Measurements from ENCODE around the gene HOXC4. TPM values are rescaled to one million over a fixed set of nuclear protein-coding genes. Genes with fewer than 3 reads are reported as not detected.

Gene HOXC4
- total and polyA plus RNA-seq, 2 of the 8 experiments (the other 6 are each of a cell fraction or from before 2014, with no cell fraction given) = not detected

- DNase-seq (ENCODE audit: low read depth in 1 of 2, low spot score in 2 of 2) (no peak), FAIRE-seq (no peak)
- H3K18ac ChIP-seq (ENCODE audit: extremely low read depth, low read length) = peak overlapping the region; percentile 48
- H3K23me2 ChIP-seq (ENCODE audit: low read depth, low read length) = peaks cover 3% of the 10 kb centered on the region
- H3K27ac ChIP-seq (ENCODE audit: low read depth, low read length) = no peak overlapping the region
- H3K23ac ChIP-seq (ENCODE audit: insufficient read length) = no peak overlapping the region
- no peaks in the 10 kb centered on the region for H3K79me1 ChIP-seq (ENCODE audit: low read depth, low read length)
- H3K9ac ChIP-seq (replicated peaks in 1 of 4; ENCODE audit: extremely low read depth in 1 of 4, low read depth in 3 of 4, low read length in 3 of 4) = no peak overlapping the region
- TF ChIP-seq EGR1 (IDR thresholded peaks at IDR 0.05; ENCODE audit: borderline replicate concordance, low read depth, low read length) = no peak
- TF ChIP-seq KDM1A (IDR thresholded peaks at IDR 0.05; ENCODE audit: borderline replicate concordance, low read length) = no peak
- no peak for TF ChIP-seq SIN3A (conservative IDR thresholded peaks at IDR 0.05 in 1 of 2, IDR thresholded peaks at IDR 0.05 in 1 of 2; ENCODE audit: low read depth in 1 of 2, low read length in 2 of 2)
- no peak for TF ChIP-seq CHD2 (IDR thresholded peaks at IDR 0.05; ENCODE audit: low read length)
- TF ChIP-seq RNF2 (IDR thresholded peaks at IDR 0.05; ENCODE audit: borderline replicate concordance, low read depth, low read length, missing control alignments, poor library complexity, severe bottlenecking) = peak; percentile 81
- TF ChIP-seq EZH2 (IDR thresholded peaks at IDR 0.05; ENCODE audit: low read depth, low read length, severe bottlenecking) = peak; percentile 95
- no peak for TF ChIP-seq BCL11A (IDR thresholded peaks at IDR 0.05; ENCODE audit: low read depth in 2 of 2, low read length in 2 of 2)
- TF ChIP-seq MAFK (IDR thresholded peaks at IDR 0.05; ENCODE audit: low read depth, low read length) = no peak
- no peak for TF ChIP-seq GABPA (IDR thresholded peaks at IDR 0.05; ENCODE audit: borderline replicate concordance, insufficient read depth, low read length)
- peak; percentile 97 for TF ChIP-seq SUZ12 (IDR thresholded peaks at IDR 0.05; ENCODE audit: low read length)
- H3K14ac ChIP-seq (ENCODE audit: insufficient read length) = no peak overlapping the region
- peak overlapping the region; percentile 72; the same call in 1 of the 2 replicates for H2BK20ac ChIP-seq (ENCODE audit: low read length)
- H3K27me3 ChIP-seq (replicated peaks in 1 of 4; ENCODE audit: control insufficient read depth in 3 of 4, extremely low read depth in 1 of 4, insufficient read depth in 3 of 4, low read length in 3 of 4) = peaks cover 96 to 100% (median 99%) of the 10 kb centered on the region in 4 experiments
- peaks cover 0 to 9% (median 0%) of the 10 kb centered on the region in 4 experiments; a peak in 1 of 8 replicates for H3K36me3 ChIP-seq (ENCODE audit: control insufficient read depth in 2 of 4, insufficient read depth in 4 of 4, low read length in 3 of 4)
- H3K4me3 ChIP-seq (ENCODE audit: extremely low read depth in 1 of 4, insufficient read depth in 2 of 4, low read depth in 3 of 4, low read length in 4 of 4) = no peak overlapping the region
- H4K8ac ChIP-seq (ENCODE audit: extremely low read depth, insufficient read depth, low read length) = no peak overlapping the region
- H3K9me3 ChIP-seq (ENCODE audit: insufficient read depth in 2 of 2, low read depth in 1 of 2, low read length in 1 of 2) = no peaks in the 10 kb centered on the region
- H3K56ac ChIP-seq (replicated peaks; ENCODE audit: insufficient read length, low read depth, low read length) = no peak overlapping the region
- H4K20me1 ChIP-seq (replicated peaks in 1 of 2; ENCODE audit: control insufficient read depth in 1 of 2, insufficient read depth in 2 of 2, low read length in 2 of 2) = peaks cover 20 to 22% of the 10 kb centered on the region in 2 experiments
- no peak overlapping the region for H3K4me2 ChIP-seq (ENCODE audit: insufficient read depth in 1 of 2, low read depth in 2 of 2, low read length in 2 of 2)
- 8% methylated on average over 11 of the region's 12 CpGs; no CpG with 5 or more reads in 1 of the 2 experiments for WGBS, 2 experiments (ENCODE audit: extremely low coverage in 1 of 2, insufficient coverage in 1 of 2, insufficient read length in 1 of 2, insufficient replicate concordance in 2 of 2, low coverage in 1 of 2, low lambda C conversion rate in 2 of 2, missing lambda C conversion rate in 1 of 2)
- H2BK5ac ChIP-seq (ENCODE audit: low read depth, low read length) = no peak overlapping the region
- no peak overlapping the region for H3K4ac ChIP-seq (replicated peaks; ENCODE audit: insufficient read length, low read depth, low read length)
- H2AK5ac ChIP-seq (ENCODE audit: low read depth, low read length) = peak overlapping the region; percentile 86
- no peak overlapping the region for H4K5ac ChIP-seq (ENCODE audit: insufficient read length, low read depth, low read length)
- H2AFZ ChIP-seq (ENCODE audit: low read length) = no peak overlapping the region
- no peak overlapping the region for H4K91ac ChIP-seq (replicated peaks; ENCODE audit: insufficient read length, low read length)
- ChIA-PET CTCF (ENCODE audit: partially characterized antibody) (interaction anchor here (0.7 to 4.9 kb wide), 15 partner anchors 10 to 168 kb away, joined by 3 to 34 read pairs (median 4); partner anchors contain the start of genes HOXC10, HOXC5 and HOXC8), POLR2A (ENCODE audit: partially characterized antibody) (interaction anchor here (0.6 to 1.2 kb wide), 3 partner anchors 25 to 88 kb away, joined by 3 read pairs; no protein-coding TSS in a partner anchor)
- peaks cover 2 to 22% (median 5%) of the 10 kb centered on the region in 4 experiments for H3K4me1 ChIP-seq (replicated peaks in 1 of 4; ENCODE audit: control insufficient read depth in 3 of 4, insufficient read depth in 4 of 4, low read length in 3 of 4)
- no peak overlapping the region for H2BK120ac ChIP-seq (replicated peaks; ENCODE audit: low read depth, low read length)
- H2BK15ac ChIP-seq (ENCODE audit: low read length) = 0 out of 2 replicates have a peak overlapping the region, but pooled peaks have one; percentile 46
- H2BK12ac ChIP-seq (ENCODE audit: low read depth, low read length) = 0 out of 2 replicates have a peak overlapping the region, but pooled peaks have one; percentile 68
- no peaks in the 10 kb centered on the region for H3K79me2 ChIP-seq (ENCODE audit: control insufficient read depth in 1 of 2, insufficient read depth in 2 of 2, low read length in 2 of 2)
Measured at GRCh38 chr12:54051026-54051842, 2.4 kb upstream of the HOXC4 start.

Measured in H1 (cell line).